Parathyroid adenoma (tissue), 2 donors: Measurements from ENCODE around the gene SPRN.

Experiments
- H2AFZ ChIP-seq: fragments of 300-600 bp; sonication (generic); one replicate; pipeline ENCODE4 v1.7.0; 2017; ENCODE audit warnings: antibody characterized with exemption, mild to moderate bottlenecking
- H3K27ac ChIP-seq: fragments of 300-600 bp; sonication (generic); one replicate; pipeline ENCODE4 v1.7.0; 2017
- H3K27me3 ChIP-seq: fragments of 300-600 bp; sonication (generic); one replicate; pipeline ENCODE4 v1.7.0; 2017; ENCODE audit warnings: low read length; ENCODE audit not compliant: control insufficient read depth, insufficient read depth
- H3K36me3 ChIP-seq: fragments of 300-600 bp; sonication (generic); one replicate; pipeline ENCODE4 v1.7.0; 2017; ENCODE audit warnings: low read length; ENCODE audit not compliant: control insufficient read depth, insufficient read depth
- H3K4me1 ChIP-seq: fragments of 300-600 bp; sonication (generic); one replicate; pipeline ENCODE4 v1.7.0; 2017; ENCODE audit warnings: control low read depth
- H3K4me2 ChIP-seq: fragments of 300-600 bp; sonication (generic); one replicate; pipeline ENCODE4 v1.7.0; 2017; ENCODE audit warnings: low read length
- H3K4me3 ChIP-seq: fragments of 300-600 bp; sonication (generic); one replicate; pipeline ENCODE4 v1.7.0; 2017; ENCODE audit warnings: low read depth, low read length
- H3K79me2 ChIP-seq: fragments of 300-600 bp; sonication (generic); one replicate; pipeline ENCODE4 v1.7.0; 2017; ENCODE audit warnings: control low read depth
- H3K9ac ChIP-seq: fragments of 300-600 bp; sonication (generic); one replicate; pipeline ENCODE4 v1.7.0; 2017; ENCODE audit warnings: mild to moderate bottlenecking
- H3K9me3 ChIP-seq: fragments of 300-600 bp; sonication (generic); one replicate; pipeline ENCODE4 v1.7.0; 2017; ENCODE audit warnings: low read length; ENCODE audit not compliant: control insufficient read depth
- CTCF ChIP-seq: fragments of 300-600 bp; sonication (generic); IDR thresholded peaks from one replicate; pipeline ENCODE4 v1.7.0; 2017; ENCODE audit warnings: antibody characterized with exemption, mild to moderate bottlenecking
- donor health status: primary hyperparathyroidism.

Gene SPRN

GRCh38 chr10:133448120-133448519 lies 23.7 kb upstream of the SPRN start:
- no peaks in the 10 kb centered on the region for H3K79me2 ChIP-seq
- H3K27ac ChIP-seq, result no peak overlapping the region
- H2AFZ ChIP-seq, result no peak overlapping the region
- H3K9me3 ChIP-seq, result no peaks in the 10 kb centered on the region
- H3K4me1 ChIP-seq, result no peaks in the 10 kb centered on the region
- no peak for TF ChIP-seq CTCF
- no peak overlapping the region for H3K9ac ChIP-seq
- H3K4me3 ChIP-seq, result no peak overlapping the region
- no peaks in the 10 kb centered on the region for H3K36me3 ChIP-seq
- no peaks in the 10 kb centered on the region for H3K27me3 ChIP-seq
- no peak overlapping the region for H3K4me2 ChIP-seq

GRCh38 chr10:133446979-133447378 lies 22.6 kb upstream of the SPRN start:
- Histone ChIP-seq H3K27me3 (no peaks in the 10 kb centered on the region), H2AFZ (no peak overlapping the region), H3K79me2 (no peaks in the 10 kb centered on the region), H3K27ac (no peak overlapping the region), H3K9me3 (no peaks in the 10 kb centered on the region), H3K36me3 (no peaks in the 10 kb centered on the region), H3K9ac (no peak overlapping the region), H3K4me3 (no peak overlapping the region), H3K4me2 (no peak overlapping the region), H3K4me1 (no peaks in the 10 kb centered on the region)
- TF ChIP-seq CTCF, result no peak

GRCh38 chr10:133445751-133446708 lies 21.6 kb upstream of the SPRN start:
- no peaks in the 10 kb centered on the region for H3K4me1 ChIP-seq
- no peaks in the 10 kb centered on the region for H3K36me3 ChIP-seq
- no peaks in the 10 kb centered on the region for H3K9me3 ChIP-seq
- no peak overlapping the region for H3K4me3 ChIP-seq
- no peaks in the 10 kb centered on the region for H3K79me2 ChIP-seq
- no peak overlapping the region for H3K27ac ChIP-seq
- no peak overlapping the region for H3K4me2 ChIP-seq
- H2AFZ ChIP-seq, result no peak overlapping the region
- no peak for TF ChIP-seq CTCF
- no peaks in the 10 kb centered on the region for H3K27me3 ChIP-seq
- H3K9ac ChIP-seq, result no peak overlapping the region

GRCh38 chr10:133445268-133445732 lies 20.9 kb upstream of the SPRN start:
- no peak overlapping the region for H3K4me2 ChIP-seq
- H3K27ac ChIP-seq, result no peak overlapping the region
- H3K27me3 ChIP-seq, result no peaks in the 10 kb centered on the region
- H3K9me3 ChIP-seq, result no peaks in the 10 kb centered on the region
- H3K4me1 ChIP-seq, result no peaks in the 10 kb centered on the region
- H3K79me2 ChIP-seq, result no peaks in the 10 kb centered on the region
- no peaks in the 10 kb centered on the region for H3K36me3 ChIP-seq
- no peak overlapping the region for H3K4me3 ChIP-seq
- no peak overlapping the region for H3K9ac ChIP-seq
- no peak for TF ChIP-seq CTCF
- H2AFZ ChIP-seq, result no peak overlapping the region
